Inferior parietal cortex (tissue), 1 donor: Measurements from ENCODE around the gene MAP7D2.
"Not testable (repeated sequence)": the region's sequence is repeated elsewhere in the genome, so short reads cannot be mapped to it uniquely, and the experiment has no call there.

Experiments used
- DNase-seq: peaks from one replicate; pipeline ENCODE4 v3.0.0-alpha.2; 2016; ENCODE audit errors: extremely low spot score

MAP7D2 gene

DNA sequence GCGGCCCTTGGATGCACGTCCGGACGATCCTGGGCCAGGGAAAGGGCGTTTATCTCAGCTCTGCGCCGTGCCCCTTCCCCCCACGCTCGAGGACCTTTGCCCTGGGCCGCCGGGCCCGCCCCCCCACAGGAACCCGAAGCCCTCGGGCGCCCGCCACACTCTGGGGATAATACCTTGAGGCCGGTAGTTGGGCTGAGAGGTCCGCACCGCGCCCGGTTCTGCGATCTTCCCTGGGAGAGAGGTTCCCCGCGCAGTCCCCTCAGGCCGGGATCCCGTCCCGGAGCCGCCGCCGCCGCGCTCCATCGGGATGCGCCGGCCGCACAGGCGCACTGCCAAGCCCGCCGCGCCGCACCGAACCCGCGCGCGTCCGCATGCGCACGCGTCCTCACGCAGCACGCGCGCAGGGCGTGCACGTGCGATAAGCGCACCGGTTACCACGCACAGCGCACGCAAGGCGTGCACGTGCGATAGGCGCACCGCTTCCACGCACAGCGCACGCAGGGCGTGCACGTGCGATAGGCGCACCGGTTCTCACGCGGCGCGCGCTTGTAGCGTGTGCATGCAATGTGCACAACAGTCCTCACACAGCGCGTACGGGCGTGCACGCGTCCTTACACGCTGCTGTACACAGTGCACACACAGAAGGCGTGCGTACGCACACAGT, at the start of gene MAP7D2:
TSS of gene MAP7D2 (minus strand) at position 331 of the 664 bp plus-strand sequence. CDS start at position 303, 28 bp downstream.
- no peak for DNase-seq

- DNase-seq, result not testable (repeated sequence)
These were observed 45.8 kb upstream of the MAP7D2 start for GRCh38 chrX:20162516-20162915.

DNA sequence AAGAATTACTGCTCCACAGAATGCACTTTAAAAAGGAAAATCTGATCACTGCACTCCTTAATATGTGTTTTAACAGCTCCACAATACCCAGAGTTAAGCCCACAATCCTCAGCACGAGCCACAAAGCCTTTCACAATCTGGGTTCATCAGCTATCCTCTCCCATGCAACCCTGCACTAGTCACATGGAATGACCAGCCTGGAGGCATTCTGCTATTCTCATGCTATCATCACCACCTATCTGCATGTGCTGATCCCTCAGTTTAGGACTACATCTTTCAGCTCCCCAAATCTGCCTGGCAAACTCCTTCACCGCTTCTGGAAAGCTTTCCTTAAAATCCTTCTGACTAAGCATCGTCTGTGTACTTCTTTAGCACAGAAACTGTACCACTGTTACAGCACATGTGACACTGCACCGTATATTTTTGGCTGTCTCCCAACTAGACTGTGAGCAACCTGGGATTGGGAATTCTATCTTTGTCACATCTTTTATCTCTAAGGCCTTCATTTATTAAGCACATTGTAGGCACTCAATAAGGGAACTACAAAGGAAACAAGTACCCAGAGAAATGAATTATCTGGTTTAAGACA, 43.2 kb upstream of the MAP7D2 start:
- peak; percentile 11 for DNase-seq

GRCh38 chrX:20151689-20152088, 35.0 kb upstream of the MAP7D2 start:
- DNase-seq, result no peak

- no peak for DNase-seq
These were observed 32.6 kb upstream of the MAP7D2 start for GRCh38 chrX:20149326-20149725.

DNA sequence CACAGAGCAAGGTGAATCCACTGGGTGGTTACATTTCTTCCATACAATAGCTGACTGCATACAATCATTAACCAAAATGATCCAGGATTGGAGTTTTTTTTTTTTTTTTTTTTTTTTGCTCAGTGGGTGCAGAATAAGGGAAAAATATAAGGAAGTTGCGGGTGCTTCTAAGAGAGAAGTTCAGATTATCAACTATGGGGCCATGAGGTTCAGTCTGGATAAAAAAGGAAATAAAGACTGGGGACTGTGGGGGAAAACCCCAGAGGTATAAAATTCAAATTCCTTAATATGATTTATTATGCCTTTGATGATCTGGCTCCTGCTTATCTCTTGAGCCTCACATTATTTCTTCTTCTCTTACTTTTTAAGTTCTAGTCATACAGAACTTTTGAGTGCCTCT, 30.9 kb upstream of the MAP7D2 start:
- no peak for DNase-seq

- no peak for DNase-seq
These were observed 27.8 kb upstream of the MAP7D2 start for GRCh38 chrX:20144491-20144890.

GRCh38 chrX:20143561-20143960, 26.9 kb upstream of the MAP7D2 start:
- DNase-seq, result no peak

DNA sequence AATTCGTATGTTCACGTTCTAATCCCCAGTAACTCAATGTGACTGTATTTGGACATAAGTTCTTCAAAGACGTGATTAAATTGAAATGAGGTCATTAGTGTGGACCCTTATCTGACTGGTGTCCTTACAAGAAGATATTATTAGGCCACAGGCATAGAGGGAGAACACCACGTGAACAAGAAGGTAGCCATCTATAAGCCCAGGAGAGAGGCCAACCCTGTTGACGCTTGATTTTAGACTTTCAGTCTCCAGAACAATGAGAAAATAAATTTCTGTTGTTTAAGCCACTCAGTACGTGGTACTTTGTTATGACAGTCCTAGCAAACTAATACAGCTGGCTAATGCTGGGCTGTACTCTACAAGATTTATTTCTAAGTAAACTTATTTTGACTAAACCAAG, 26.4 kb upstream of the MAP7D2 start:
- no peak for DNase-seq

GRCh38 chrX:20141281-20142220, 24.8 kb upstream of the MAP7D2 start, which contains the start of gene EIF1AX:
Gene EIF1AX, minus strand, starts transcription at chrX:20141838. Its CDS starts 198 bp downstream, at chrX:20141640.
- peak; percentile 92 for DNase-seq

GRCh38 chrX:20140420-20140819, 23.7 kb upstream of the MAP7D2 start:
- no peak for DNase-seq

DNA sequence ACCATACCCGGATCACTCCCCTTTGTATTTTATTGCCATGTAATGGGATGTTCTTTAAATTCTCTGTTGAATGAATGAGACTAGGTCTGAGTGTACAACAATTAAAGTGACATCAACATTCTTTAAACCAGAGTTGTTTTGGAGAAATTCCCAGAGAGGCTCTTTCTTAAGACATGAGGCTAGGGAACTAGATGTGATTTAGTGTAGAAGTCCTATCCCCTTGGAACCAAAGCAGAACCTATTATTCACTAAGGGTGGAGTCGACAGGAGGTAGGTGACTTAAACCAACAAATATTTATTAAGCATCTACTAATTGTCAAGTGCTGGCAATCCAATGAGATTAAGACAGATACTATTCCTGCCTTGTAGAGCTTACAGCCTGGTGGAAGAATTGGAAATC, 23.3 kb upstream of the MAP7D2 start:
- DNase-seq, result no peak

GRCh38 chrX:20135944-20136343, 19.2 kb upstream of the MAP7D2 start:
- no peak for DNase-seq

- no peak for DNase-seq
These were observed 16.0 kb upstream of the MAP7D2 start for GRCh38 chrX:20132666-20133065.

- DNase-seq, result no peak
These were observed 13.7 kb upstream of the MAP7D2 start for GRCh38 chrX:20130357-20130756.

- no peak for DNase-seq
These were observed 12.8 kb upstream of the MAP7D2 start for GRCh38 chrX:20129547-20129946.

DNA sequence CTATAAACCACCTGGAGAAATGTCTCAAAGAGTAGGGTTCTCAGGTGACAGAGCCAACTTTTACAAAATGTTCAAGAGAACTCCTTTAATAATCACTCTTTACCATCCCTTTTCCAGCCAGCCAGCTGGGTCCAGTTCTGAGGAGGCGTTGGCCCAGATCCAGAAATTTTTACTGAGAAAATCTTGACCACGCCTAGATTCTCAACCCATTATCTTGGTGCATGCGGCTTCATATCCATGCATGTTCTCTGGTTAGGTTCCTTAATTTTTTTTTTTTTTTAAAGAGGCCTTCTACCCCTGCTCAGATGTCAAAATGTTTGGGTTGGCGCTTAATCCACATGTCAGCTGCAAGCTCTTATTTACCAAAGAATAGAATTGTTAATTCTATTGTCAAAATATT, 12.0 kb upstream of the MAP7D2 start:
- no peak for DNase-seq

GRCh38 chrX:20127440-20127839, 10.7 kb upstream of the MAP7D2 start:
- not testable (repeated sequence) for DNase-seq

DNA sequence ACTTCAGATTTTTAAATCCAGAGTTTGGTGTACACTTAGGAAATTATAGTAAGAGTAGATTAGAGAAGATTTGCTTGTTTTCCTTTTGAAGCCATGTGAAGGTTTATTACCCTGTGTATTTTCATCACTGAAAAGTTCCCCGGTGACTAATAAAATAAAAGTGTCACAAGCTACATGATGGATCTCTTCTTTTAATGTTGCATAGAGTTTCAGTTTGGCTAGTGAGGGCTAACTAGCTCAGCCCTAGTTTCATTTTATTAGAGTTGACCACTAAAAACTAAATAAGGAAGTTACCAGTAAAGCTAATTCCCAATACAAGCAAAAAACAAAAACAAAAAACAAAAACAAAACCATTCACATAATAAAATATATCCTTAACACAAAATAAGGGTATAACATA, 10.1 kb upstream of the MAP7D2 start:
- DNase-seq, result not testable (repeated sequence)

GRCh38 chrX:20124964-20125363, 8.3 kb upstream of the MAP7D2 start:
- DNase-seq, result no peak

DNA sequence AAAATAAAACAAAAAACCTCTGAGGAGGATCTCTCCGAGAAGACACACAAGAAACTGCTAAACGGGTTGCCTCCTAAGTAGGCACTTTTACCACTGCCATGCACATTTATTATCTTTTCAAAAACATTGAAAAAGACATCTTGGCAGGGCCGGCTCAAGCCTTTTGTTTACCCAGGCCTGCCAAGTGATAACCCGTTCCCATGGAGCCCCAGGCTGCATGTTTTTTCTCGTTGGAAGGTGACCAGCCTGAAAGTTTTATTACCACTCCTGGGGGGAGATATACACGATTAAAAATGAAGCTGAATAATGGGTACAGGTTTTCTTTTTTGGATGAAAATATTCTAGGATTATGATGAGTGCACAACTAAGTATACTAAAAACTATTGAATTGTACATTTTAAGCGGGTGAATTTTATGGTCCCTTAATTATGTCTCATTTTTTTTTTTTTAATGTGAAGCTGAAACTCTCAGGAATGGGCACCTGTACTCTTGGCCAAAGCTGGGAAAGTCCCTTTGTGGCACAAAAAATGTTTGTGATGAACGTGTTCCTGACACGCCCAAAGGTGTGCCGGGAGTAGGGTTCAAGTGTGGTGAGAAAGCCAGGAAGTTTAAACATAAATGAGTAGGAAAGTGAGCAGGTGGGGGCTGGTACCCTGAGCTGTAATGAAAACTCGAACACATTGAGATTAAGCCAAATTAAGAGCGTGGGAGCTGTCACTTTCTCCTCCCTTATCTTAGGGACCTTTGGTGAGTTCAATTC, 1.5 kb upstream of the MAP7D2 start:
- no peak for DNase-seq

DNA sequence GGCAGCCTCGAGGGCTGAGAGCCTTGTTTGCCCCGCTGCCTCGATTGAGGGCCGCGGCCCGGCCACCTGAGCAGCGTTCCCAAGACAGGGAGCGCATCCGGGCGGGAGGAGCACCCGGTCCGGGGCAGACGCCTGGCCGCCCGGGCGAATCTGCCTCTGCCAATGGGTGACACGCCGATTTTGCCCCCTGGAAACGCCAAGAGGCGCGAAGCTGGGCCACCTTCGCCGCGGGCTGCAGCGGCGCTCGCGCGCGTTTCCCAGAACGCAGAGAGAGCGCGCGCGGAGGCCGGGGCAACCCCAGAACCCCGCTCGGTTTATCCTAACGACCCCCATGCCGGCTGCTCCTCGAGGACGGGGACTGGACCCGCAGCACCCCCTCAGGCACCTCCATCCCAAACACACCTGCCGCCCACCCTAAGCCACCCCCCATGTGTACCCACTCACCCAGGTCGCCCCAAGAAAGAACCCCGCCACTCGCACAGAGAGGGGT, 575 bp downstream of the MAP7D2 start:
- DNase-seq, result no peak
